NB4 (cell line): Measurements from ENCODE around the gene PBX1.

ENCODE experiments used
- CTCF ChIP-seq: IDR thresholded peaks from one replicate; pipeline ENCODE4 v1.5.1; 2012; ENCODE audit warnings: low read depth, low read length
- MYC ChIP-seq: IDR thresholded peaks from 2 replicates; pipeline ENCODE4 v1.6.1; 2011; ENCODE audit warnings: low read depth, low read length
- POLR2A ChIP-seq: IDR thresholded peaks from 2 replicates; pipeline ENCODE4 v1.6.1; 2011; ENCODE audit warnings: mild to moderate bottlenecking; ENCODE audit not compliant: insufficient read length; ENCODE audit errors: extremely low read depth

GRCh38 chr1:164846731-164847691 is 288.0 kb downstream of the PBX1 start:
- TF ChIP-seq POLR2A (no peak), CTCF (no peak), MYC (no peak)
